Ovary (tissue), 3 donors: Measurements from ENCODE around the gene STPG1.

Source experiments
- CTCF ChIP-seq, 3 donors: fragments of 450-650 bp in 2 of 3; fragments of 200-600 bp in 1 of 3; IDR thresholded peaks; one replicate each; pipeline versions ENCODE4 v1.5.1 to v1.8.0; 2016 to 2022; ENCODE audit warnings: antibody characterized with exemption in 3 of 3, mild to moderate bottlenecking in 1 of 3
- POLR2A ChIP-seq: fragments of 450-650 bp; IDR thresholded peaks from one replicate; pipeline ENCODE4 v1.6.1; 2017; ENCODE audit warnings: antibody characterized with exemption, mild to moderate bottlenecking, moderate library complexity
- donor health status: DM: no; HTN: no; CAD: no.

- TF ChIP-seq CTCF (IDR thresholded peaks at IDR 0.05) (no peak), POLR2A (no peak)
These were observed 25.9 kb downstream of the STPG1 start for GRCh38 chr1:24387636-24388175.
